ENCODE measurements around the gene BET1.

The BET1 gene

GRCh38 chr7:94011714-94012353, 7.7 kb upstream of the BET1 start:
- DNase-seq: no peak

GRCh38 chr7:94008537-94008936, 4.4 kb upstream of the BET1 start:
- no peak for DNase-seq

DNA sequence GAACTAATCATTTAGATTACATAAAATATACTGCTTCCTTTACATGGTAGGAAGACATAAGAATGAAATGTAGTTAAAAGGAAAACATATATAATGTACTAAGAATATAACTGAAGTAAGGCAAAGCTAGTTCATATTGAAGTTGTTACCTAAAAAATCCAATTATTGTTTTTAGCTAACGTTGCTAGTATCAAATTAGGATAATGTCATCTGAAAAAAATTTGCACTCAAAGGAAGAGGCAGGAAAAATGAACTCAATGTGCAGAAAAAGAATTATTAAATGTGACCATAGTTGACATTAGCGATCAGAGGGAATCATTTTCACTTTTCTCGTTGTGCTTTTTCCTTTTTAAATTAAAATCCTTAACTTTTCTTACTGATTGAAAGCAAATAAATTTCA, 1.6 kb upstream of the BET1 start:
- DNase-seq: no peak

DNA sequence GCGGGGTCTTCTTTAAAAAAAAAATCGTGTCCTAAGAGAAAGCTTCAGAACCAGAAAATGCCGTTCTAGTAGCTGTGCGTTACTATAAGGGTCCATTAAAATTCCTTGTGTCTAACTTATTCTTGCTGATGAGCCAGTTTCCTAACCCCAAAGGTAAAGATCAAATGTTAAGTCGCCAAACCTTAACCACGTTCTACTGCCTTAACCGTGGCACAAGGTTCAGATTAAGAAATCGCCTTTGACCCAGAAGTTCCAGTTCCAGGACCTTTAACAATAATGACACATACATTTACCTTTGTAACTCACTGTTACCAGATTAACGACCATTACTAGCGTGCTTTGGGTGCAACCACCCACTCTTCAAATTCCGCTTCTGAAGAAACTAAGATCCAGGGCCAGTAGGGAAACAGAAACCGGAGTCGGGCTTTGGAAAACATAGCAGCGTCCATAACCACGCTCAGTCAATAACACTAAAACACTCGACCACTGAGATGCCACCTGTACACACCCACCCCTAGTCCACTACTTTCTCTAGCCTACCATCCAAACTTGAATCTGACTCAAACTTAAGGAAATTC, 620 bp downstream of the BET1 start:
- no peak for DNase-seq

DNA sequence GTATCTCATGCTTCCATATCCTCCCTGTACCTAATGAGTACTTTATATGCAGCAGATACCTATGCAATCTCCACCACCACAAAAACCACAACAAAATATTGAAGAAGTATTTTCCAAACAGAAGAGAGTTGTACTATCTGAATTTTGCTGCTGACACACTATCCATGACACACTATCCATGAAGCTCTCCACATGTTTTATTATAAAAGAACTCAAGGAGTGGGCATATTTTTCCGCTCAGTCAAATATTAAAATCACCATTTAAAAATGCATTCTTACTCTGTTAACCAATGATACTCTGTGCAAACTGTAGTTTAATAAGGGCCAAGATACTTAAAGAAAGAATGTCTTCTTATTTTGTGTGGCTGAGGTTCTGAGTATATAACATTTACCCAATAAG, 2.8 kb downstream of the BET1 start:
- no peak for DNase-seq

- DNase-seq: no peak
Observed at GRCh38 chr7:93997868-93998267, 6.3 kb downstream of the BET1 start.

DNA sequence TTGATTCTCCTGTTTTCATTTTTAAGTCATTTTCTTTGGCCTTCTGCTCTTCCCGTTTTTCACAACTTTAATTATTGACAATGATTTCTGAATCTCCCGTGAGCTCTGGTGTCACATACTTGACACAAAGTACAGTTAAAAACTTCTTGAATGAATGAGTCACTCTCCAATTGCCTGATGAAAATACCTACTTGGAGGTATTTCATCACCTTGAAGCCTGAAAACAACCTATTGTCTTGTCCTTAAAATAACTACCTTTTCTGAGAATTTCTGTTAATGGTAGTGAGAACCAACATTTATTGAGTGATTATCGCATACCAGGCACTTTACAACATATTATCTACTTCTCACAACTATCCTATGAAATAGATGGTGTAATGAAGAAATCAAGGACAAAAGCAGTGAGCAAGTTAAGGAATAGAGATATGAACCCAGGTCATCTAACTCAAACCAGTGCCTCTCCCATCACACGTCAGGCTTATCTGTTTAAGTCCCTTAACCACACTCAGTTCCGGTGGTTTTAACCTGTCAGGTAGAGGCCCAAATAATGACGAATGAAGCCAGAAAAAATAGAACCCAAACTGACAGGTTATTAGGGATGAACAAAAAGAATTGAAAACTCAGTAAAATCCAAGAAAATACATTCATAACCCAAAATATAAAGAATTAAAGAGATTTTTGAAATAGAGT, 11.6 kb downstream of the BET1 start:
- no peak for DNase-seq

GRCh38 chr7:93987297-93987696, 16.9 kb downstream of the BET1 start:
- DNase-seq: no peak

GRCh38 chr7:93985101-93985500, 19.1 kb downstream of the BET1 start:
- DNase-seq: no peak

DNA sequence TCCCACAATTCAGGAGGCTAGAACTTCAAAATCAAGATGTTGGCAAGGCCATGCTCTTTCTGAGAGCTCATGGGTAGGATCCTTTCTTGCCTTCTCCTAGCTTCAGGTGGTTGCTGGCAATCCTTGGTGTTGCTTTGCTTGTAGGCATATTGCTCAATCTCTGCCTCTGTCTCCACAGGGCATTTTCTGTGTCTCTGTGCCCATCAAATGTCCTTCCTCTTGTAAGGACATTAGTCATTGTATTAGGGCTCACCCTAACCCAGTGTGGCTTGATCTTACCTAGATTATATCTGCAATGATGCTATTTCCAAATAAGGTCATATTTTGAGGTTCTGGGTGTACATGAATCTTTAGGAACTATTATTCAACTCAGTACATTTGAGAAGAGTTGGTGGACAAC, 20.1 kb downstream of the BET1 start:
- no peak for DNase-seq

- DNase-seq: no peak
Observed at GRCh38 chr7:93981480-93981874, 22.7 kb downstream of the BET1 start.

DNA sequence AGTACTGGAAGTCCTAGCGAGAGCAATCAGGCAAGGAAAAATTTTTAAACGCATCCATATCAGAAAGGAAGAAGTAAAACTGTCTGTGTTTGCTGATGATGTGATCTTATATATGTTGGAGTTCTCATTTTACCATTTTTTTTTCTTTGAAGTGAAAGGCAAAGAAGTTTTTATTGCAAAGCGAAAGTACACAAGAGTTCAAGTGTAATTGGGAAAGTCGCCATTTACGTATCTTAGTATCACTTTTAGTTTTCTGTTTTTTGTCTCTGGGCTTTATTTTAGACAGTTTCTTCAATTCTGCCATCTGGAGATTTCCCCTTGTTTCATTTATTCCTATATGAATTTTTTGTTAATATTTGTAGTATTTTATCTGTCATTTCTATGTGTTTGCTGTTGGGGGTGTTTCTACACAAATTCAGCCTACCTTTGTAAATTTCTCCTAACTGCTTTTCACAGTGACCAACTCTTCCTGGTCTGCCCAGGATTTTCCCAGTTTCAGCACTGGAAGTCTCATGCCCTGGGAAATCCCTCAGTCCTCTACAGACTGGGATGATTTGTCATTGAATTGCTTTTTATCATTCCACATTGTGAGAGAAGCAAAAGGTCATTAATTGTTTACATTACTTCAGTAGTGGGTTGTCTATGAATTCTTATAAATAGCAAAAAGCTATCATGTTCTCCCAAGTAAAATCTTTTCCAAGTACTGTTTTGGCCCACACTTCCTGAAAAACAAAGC, 23.2 kb downstream of the BET1 start:
- DNase-seq: no peak

DNA sequence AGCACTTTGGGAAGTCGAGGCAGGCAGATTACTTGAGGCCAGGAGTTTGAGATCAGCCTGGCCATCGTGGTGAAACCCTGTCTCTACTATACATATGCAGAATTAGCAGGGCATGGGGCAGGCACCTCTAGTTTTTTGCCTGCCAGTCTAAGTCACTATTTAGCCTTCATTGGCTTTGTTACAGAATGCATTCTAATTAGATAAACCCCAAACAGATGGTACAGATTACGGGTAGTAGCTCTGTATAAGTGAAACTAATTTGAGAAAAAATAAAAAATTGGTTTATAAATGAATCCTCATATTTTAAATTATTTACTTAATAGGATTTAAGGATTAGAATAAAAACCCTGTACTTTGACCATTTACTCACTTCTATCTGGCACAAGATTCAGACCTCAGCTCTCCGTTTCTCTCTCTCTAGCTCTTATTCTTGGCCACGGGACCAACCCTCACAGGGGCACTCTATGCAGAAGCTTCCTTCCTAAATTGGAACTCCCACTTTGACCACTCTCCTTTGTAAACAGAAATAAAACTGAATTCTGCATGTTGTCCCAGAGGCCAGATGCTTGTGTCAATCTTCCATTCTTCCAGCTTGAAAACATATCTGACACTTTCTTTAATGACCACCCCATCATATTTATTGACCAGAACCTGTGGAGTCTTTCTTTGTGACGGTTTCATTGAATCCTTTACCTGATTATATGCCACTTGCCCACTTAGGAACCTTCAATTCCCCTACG, 26.8 kb downstream of the BET1 start:
- no peak for DNase-seq

DNA sequence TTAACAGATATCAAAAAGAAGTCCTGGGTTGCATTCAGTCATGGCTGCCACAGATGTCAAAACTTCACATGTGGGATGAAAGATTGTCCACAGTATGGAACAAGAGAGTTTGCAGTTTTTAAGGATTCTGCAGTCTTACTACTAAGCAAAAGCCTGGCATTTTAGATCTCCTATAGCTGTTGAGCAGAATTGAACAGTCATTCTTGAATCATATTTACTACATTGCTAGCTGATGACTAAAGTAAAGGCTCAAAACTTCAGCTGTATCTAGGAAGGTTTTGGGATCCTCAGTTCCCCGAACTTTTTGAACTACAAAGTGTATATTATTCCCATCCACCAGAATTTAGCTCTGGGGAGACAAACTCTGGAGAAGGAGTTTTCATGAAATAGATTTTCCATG, 31.0 kb downstream of the BET1 start:
- DNase-seq: no peak

DNA sequence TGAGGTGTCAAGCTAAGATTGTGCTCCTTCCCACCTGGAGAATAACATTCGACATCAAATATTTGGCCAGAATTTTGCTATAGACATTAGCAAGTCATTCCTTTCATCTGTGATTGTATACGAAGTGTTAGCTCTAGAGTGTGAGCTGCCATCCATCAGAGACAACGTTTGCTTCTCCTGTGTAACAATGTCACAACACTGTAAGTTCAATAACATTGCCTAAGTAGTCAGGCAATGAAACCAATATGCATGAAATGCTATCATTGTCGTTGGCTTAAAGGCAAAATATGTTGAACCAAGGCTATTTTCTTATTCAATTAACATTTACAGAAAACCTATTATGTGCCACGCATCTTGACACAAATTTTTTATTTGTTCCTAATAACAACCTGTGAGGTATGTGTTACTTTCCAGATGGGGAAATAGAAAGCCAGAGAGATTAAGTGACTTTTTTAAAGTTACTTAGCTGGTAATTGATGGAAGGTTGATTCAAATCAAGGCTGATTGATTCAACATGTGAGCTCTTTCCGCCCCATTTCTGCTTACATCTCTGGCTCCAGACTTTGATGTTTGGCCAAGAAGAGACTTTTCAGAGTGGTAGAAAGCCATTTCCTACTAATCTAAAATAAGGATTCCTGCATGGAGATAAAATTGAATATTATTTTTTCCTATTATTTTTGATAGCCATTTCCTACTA, 32.0 kb downstream of the BET1 start:
- DNase-seq: no peak

GRCh38 chr7:93968911-93969620, 35.1 kb downstream of the BET1 start:
- no peak for DNase-seq

DNA sequence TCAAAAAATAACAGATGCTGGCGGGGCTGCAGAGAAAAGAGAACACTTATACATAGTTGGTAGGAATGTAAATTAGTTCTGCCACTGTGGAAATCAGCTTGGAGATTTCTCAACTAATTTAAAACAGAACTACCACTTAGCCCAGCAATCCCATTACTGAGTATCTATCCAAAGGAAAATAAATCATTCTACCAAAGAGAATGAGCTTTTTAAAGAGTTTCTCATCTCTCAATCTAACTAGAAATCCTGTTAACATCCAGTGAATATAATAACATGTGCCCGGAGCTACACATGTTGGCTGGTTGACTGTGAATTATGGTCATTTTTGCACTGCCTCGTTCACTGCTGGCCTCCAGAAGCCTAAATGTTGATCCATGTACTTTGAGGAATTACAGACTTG, 39.3 kb downstream of the BET1 start:
- DNase-seq: no peak

DNA sequence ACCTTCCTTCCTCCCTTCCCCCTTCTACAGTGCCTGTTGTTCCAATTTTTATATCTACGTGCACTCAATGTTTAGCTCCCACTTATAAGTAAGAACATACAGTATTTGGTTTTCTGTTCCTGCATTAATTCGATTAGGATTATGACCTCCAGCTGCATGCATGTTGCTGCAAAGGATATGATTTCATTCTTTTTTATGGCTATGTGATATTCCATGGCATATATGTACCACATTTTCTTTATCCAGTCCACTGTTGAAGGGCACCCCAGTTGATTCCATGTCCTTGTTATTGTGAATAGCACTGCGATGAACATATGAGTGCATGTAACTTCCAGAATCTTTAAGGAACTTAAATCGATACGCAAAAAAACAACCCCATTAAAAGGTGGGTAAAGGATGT, 39.9 kb downstream of the BET1 start:
- DNase-seq: no peak

- DNase-seq: no peak
Observed at GRCh38 chr7:93960986-93961385, 43.2 kb downstream of the BET1 start.

- DNase-seq: no peak
Observed at GRCh38 chr7:93958651-93959050, 45.5 kb downstream of the BET1 start.

GRCh38 chr7:93958216-93958615, 45.9 kb downstream of the BET1 start:
- no peak for DNase-seq

DNA sequence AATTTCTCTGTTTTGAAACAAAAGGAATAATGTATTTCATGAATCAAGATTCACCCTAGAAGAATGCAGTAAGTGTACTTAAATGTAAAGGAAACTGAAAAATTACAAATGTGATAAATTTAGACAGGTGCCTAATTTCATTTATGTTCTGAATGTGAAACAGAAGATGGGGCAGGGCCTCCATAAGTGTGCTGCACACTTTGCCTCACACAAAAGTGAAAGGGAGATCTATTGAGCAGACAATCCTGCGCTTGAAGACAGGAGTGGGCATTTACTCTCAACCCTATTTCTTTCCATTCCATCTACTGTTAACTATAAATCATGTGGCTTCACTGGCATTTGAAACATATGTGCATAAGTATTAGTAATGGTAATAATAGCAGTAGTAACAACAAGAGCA, 46.4 kb downstream of the BET1 start:
- DNase-seq: no peak

Data from NCI-H774 (cell line).